CD4-positive, alpha-beta memory T cell (primary cell): Measurements from ENCODE around the gene MCU. TPM values are rescaled to one million over a fixed set of nuclear protein-coding genes. Genes with fewer than 3 reads are reported as not detected.
"Not testable (repeated sequence)": the region's sequence is repeated elsewhere in the genome, so short reads cannot be mapped to it uniquely, and the experiment has no call there.

Source experiments
- CTCF ChIA-PET: fragments of 350-600 bp; sonication (Branson Sonifier 250); formaldehyde crosslinking; loops from one replicate; lab custom pipeline; 2021; ENCODE audit warnings: inconsistent platforms; ENCODE audit not compliant: partially characterized antibody; lab: Charles Lee
- POLR2A ChIA-PET: fragments of 350-600 bp; sonication (Branson Sonifier 250); formaldehyde crosslinking; loops from one replicate; lab custom pipeline; 2021; ENCODE audit not compliant: partially characterized antibody; lab: Charles Lee
- DNase-seq, 5 donors: peaks; one replicate each; pipeline versions ENCODE4 v3.0.0 to v3.0.0-alpha.2; 2020 to 2022; ENCODE audit warnings: mixed read lengths in 1 of 5
- H3K27ac ChIP-seq: one replicate; pipeline ENCODE4 v1.7.0; 2013; ENCODE audit warnings: low read depth, low read length
- H3K27me3 ChIP-seq: 2 replicates; pipeline ENCODE4 v1.7.0; 2013; ENCODE audit warnings: mild to moderate bottlenecking, low read length, moderate library complexity; ENCODE audit not compliant: insufficient read depth
- H3K36me3 ChIP-seq: 2 replicates; pipeline ENCODE4 v1.7.0; 2013; ENCODE audit warnings: mild to moderate bottlenecking, low read length, moderate library complexity; ENCODE audit not compliant: insufficient read depth
- H3K4me1 ChIP-seq: 2 replicates; pipeline ENCODE4 v1.7.0; 2013; ENCODE audit warnings: mild to moderate bottlenecking, low read length, moderate library complexity; ENCODE audit not compliant: insufficient read depth
- H3K4me3 ChIP-seq, 2 donors: one replicate each; pipeline ENCODE4 v1.7.0; 2013; ENCODE audit warnings: low read length in 2 of 2, mild to moderate bottlenecking in 1 of 2
- H3K9me3 ChIP-seq, 2 donors: one replicate each; pipeline ENCODE4 v1.7.0; 2013; ENCODE audit warnings: low read length in 2 of 2, control low read depth in 1 of 2; ENCODE audit not compliant: control insufficient read depth in 1 of 2
- H3K27ac Mint-ChIP-seq, 7 donors: one replicate each; pipeline ENCODE4 v1.8.0; 2020 to 2021; ENCODE audit warnings: mixed read lengths in 7 of 7, mild to moderate bottlenecking in 6 of 7, inconsistent platforms in 3 of 7, moderate library complexity in 3 of 7
- H3K27me3 Mint-ChIP-seq, 2 donors: one replicate each; pipeline ENCODE4 v1.8.0; 2020 to 2021; ENCODE audit warnings: mixed read lengths in 2 of 2
- H3K36me3 Mint-ChIP-seq, 2 donors: one replicate each; pipeline ENCODE4 v1.8.0; 2020 to 2021; ENCODE audit warnings: mixed read lengths in 2 of 2, inconsistent platforms in 1 of 2, mild to moderate bottlenecking in 1 of 2
- H3K4me1 Mint-ChIP-seq, 4 donors: one replicate each; pipeline ENCODE4 v1.8.0; 2020 to 2021; ENCODE audit warnings: mixed read lengths in 4 of 4, mild to moderate bottlenecking in 1 of 4
- H3K4me3 Mint-ChIP-seq, 8 donors: one replicate each; pipeline ENCODE4 v1.8.0; 2020 to 2021; ENCODE audit warnings: mixed read lengths in 8 of 8, mild to moderate bottlenecking in 7 of 8, moderate library complexity in 6 of 8, inconsistent platforms in 3 of 8
- H3K9me3 Mint-ChIP-seq, 8 donors: one replicate each; pipeline ENCODE4 v1.8.0; 2020 to 2021; ENCODE audit warnings: mixed read lengths in 8 of 8, mild to moderate bottlenecking in 5 of 8, inconsistent platforms in 3 of 8, moderate library complexity in 1 of 8
- intact Hi-C: fragments of 100-400 bp; cut with micrococcal nuclease; formaldehyde crosslinking; loops from one replicate; pipeline ENCODE4 v1.15.1; 2023
- polyA plus RNA-seq, 2 donors: library from polyadenylated mRNA; unstranded; fragments of 300-500 nt; fragmentation: Illumina TruSeq; gene quantifications; one replicate each; pipeline ENCODE4 v1.2.3, GENCODE V29; 2021
- total RNA-seq, 2 experiments: library from RNA; stranded (reverse); gene quantifications; one replicate each; pipeline ENCODE4 v1.2.3, GENCODE V29; 2021

MCU gene
- total and polyA plus RNA-seq, 4 experiments from 2014 or later = 8.8 to 16.4 (median 11.6) TPM

DNA sequence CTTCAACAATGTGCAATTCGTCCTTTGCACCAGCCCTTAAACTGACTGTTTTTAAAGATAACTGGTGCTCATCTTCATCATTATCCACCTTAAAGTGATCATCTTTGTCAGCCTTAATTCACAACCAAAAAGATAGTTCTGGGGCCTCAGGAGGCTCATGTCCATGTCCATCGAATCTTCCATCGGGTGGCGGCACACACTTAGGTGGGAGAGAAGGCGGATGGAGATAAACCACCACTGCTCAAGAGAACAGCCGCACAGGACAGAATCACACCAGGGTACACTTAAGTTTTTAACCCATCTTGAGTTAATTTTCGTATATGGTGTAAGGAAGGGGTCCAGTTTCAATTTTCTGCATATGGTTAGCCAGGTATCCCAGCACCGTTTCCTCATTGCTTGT, 226.4 kb downstream of the MCU start:
- Histone ChIP-seq H3K4me3 (no peak overlapping the region), H3K9me3 (no peaks in the 10 kb centered on the region), H3K27ac (no peak overlapping the region), H3K27me3 (no peaks in the 10 kb centered on the region), H3K36me3 (no peaks in the 10 kb centered on the region), H3K4me1 (no peaks in the 10 kb centered on the region)
- Mint-ChIP-seq H3K4me1 (no peaks in the 10 kb centered on the region), H3K27me3 (peaks cover 8 to 20% of the 10 kb centered on the region in 2 donors), H3K4me3 (no peak overlapping the region), H3K9me3 (peaks cover 3 to 25% (median 19%) of the 10 kb centered on the region in 8 donors), H3K36me3 (peaks cover 6 to 8% of the 10 kb centered on the region in 2 donors), H3K27ac (no peak overlapping the region)
- CTCF ChIA-PET = no interaction called here
- DNase-seq = no peak
- POLR2A ChIA-PET = no interaction called here
- intact Hi-C loops = no loop called here

DNA sequence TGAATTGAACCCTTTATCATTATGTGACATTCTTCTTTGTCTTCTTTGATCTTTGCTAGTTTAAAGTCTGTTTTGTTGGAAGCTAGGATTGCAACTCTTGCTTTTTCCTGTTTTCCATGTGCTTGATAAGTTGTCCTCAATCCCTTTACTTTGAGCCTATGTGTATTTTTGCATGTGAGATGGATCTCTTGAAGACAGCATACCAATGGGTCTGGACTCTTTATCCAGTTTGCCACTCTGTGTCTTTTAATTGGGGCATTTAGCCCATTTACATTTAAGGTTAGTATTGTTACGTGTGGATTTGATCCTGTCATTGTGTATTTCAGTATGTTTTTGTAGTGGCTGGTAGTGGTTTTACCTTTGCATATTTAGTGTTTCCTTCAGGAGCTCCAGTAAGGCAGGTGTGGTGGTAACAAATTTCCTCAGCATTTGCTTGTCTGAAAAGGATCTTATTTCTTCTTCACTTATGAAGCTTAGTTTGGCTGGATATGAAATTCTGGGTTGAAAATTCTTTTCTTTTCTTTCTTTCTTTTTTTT, 229.3 kb downstream of the MCU start:
- H3K36me3 ChIP-seq, H3K9me3 ChIP-seq, H3K4me1 ChIP-seq, H3K4me3 ChIP-seq, H3K27ac Mint-ChIP-seq, CTCF ChIA-PET, H3K4me1 Mint-ChIP-seq, POLR2A ChIA-PET, H3K27me3 ChIP-seq, H3K27ac ChIP-seq, DNase-seq, H3K36me3 Mint-ChIP-seq, intact Hi-C loops, H3K4me3 Mint-ChIP-seq: not testable (repeated sequence)
- Mint-ChIP-seq H3K9me3 (peaks cover 3 to 26% (median 19%) of the 10 kb centered on the region in 8 donors), H3K27me3 (peaks cover 12 to 24% of the 10 kb centered on the region in 2 donors)

GRCh38 chr10:72924351-72924750, 232.4 kb downstream of the MCU start:
- Mint-ChIP-seq H3K27me3 (peaks cover 12 to 27% of the 10 kb centered on the region in 2 donors), H3K4me3 (no peak overlapping the region), H3K4me1 (no peaks in the 10 kb centered on the region), H3K36me3 (peaks cover 6 to 8% of the 10 kb centered on the region in 2 donors), H3K27ac (no peak overlapping the region), H3K9me3 (peaks cover 3 to 26% (median 19%) of the 10 kb centered on the region in 8 donors)
- Histone ChIP-seq H3K27ac (no peak overlapping the region), H3K9me3 (no peaks in the 10 kb centered on the region), H3K27me3 (no peaks in the 10 kb centered on the region), H3K36me3 (no peaks in the 10 kb centered on the region), H3K4me3 (no peak overlapping the region), H3K4me1 (no peaks in the 10 kb centered on the region)
- ChIA-PET POLR2A (no interaction called here), CTCF (no interaction called here)
- intact Hi-C loops = no loop called here
- no peak for DNase-seq

DNA sequence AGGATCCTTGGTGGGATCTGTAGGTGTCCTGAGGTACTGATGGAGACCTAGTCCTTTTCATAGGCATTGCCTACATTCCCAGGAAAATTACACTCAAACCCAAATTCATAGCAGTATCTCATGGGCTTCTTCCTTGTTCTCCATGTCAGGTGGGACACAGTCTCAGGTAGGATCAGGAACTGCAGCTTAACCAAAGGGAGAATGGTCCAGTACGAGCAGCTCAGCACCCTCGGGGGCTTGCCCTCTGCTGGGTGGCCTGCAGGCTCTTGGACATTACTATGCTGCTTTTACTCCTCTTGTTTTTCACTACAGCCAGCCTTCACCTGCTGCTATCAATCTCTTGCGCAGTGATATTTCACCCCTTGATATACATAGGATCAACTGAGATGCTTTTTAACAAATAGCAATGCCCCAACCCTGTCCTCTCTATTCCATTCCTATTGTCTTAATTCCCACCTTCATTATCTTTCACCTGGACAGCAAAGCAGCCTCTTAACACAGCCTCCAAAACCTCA, 234.1 kb downstream of the MCU start:
- Mint-ChIP-seq H3K27ac (no peak overlapping the region), H3K4me3 (no peak overlapping the region), H3K36me3 (peaks cover 5 to 6% of the 10 kb centered on the region in 2 donors), H3K27me3 (peaks cover 9 to 19% of the 10 kb centered on the region in 2 donors), H3K4me1 (no peaks in the 10 kb centered on the region), H3K9me3 (peaks cover 3 to 17% (median 11%) of the 10 kb centered on the region in 8 donors)
- CTCF ChIA-PET = no interaction called here
- no peaks in the 10 kb centered on the region for H3K36me3 ChIP-seq
- no peak overlapping the region for H3K4me3 ChIP-seq
- no peaks in the 10 kb centered on the region for H3K4me1 ChIP-seq
- intact Hi-C loops = no loop called here
- H3K9me3 ChIP-seq = no peaks in the 10 kb centered on the region
- H3K27ac ChIP-seq = no peak overlapping the region
- POLR2A ChIA-PET = no interaction called here
- no peaks in the 10 kb centered on the region for H3K27me3 ChIP-seq
- no peak for DNase-seq

DNA sequence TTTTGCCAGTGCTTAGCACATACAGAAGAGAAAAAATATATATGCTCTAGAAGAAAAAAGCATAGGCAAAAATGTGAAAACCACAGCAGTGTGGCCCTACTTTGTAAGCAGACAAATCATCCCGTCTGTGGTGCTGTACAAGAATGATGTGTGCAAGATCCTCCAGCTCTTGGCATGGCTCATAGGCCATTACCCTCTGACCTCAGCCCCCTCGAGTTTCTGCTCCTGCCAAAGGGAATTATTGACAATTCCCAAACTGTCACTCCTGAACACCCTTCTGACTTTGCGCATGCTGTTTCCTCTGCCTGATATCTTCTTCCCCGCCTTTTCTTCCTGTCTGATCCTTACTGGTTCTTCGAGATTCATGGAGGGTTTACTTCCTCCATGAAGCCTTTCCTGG, 235.5 kb downstream of the MCU start:
- Mint-ChIP-seq H3K36me3 (no peaks in the 10 kb centered on the region), H3K27ac (no peak overlapping the region), H3K4me3 (no peak overlapping the region), H3K27me3 (peaks cover 4 to 10% of the 10 kb centered on the region in 2 donors), H3K9me3 (peaks cover under 1 to 5% (median under 1%) of the 10 kb centered on the region in 8 donors), H3K4me1 (no peaks in the 10 kb centered on the region)
- Histone ChIP-seq H3K4me3 (no peak overlapping the region), H3K27me3 (no peaks in the 10 kb centered on the region), H3K9me3 (no peaks in the 10 kb centered on the region), H3K36me3 (no peaks in the 10 kb centered on the region), H3K4me1 (no peaks in the 10 kb centered on the region), H3K27ac (no peak overlapping the region)
- ChIA-PET CTCF (interaction anchor here (1.0 kb wide), 1 partner anchor 14 kb away, joined by 4 read pairs; no protein-coding TSS in a partner anchor), POLR2A (no interaction called here)
- intact Hi-C loops = no loop called here
- DNase-seq = no peak

GRCh38 chr10:72928798-72929197, 236.9 kb downstream of the MCU start:
- no peaks in the 10 kb centered on the region for H3K36me3 ChIP-seq
- intact Hi-C loops = no loop called here
- no peaks in the 10 kb centered on the region for H3K4me1 Mint-ChIP-seq

GRCh38 chr10:72930276-72930675, 238.3 kb downstream of the MCU start:
- Mint-ChIP-seq H3K9me3 (no peaks in the 10 kb centered on the region), H3K4me1 (no peaks in the 10 kb centered on the region), H3K27me3 (peaks cover 1 to 4% of the 10 kb centered on the region in 2 donors), H3K36me3 (no peaks in the 10 kb centered on the region), H3K27ac (no peak overlapping the region), H3K4me3 (no peak overlapping the region)
- intact Hi-C loops = no loop called here
- Histone ChIP-seq H3K4me3 (no peak overlapping the region), H3K27ac (no peak overlapping the region), H3K9me3 (no peaks in the 10 kb centered on the region), H3K27me3 (no peaks in the 10 kb centered on the region), H3K4me1 (no peaks in the 10 kb centered on the region), H3K36me3 (no peaks in the 10 kb centered on the region)
- ChIA-PET CTCF (no interaction called here), POLR2A (no interaction called here)
- no peak for DNase-seq

More at GRCh38 chr10:72928798-72929197, 236.9 kb downstream of the MCU start:
- DNase-seq = no peak
- no peaks in the 10 kb centered on the region for H3K4me1 ChIP-seq
- no peaks in the 10 kb centered on the region for H3K27me3 ChIP-seq
- Mint-ChIP-seq H3K27ac (no peak overlapping the region), H3K9me3 (peaks cover 0 to 3% (median 0%) of the 10 kb centered on the region in 8 donors), H3K27me3 (peaks cover 4 to 7% of the 10 kb centered on the region in 2 donors), H3K36me3 (no peaks in the 10 kb centered on the region), H3K4me3 (no peak overlapping the region)
- ChIA-PET CTCF (no interaction called here), POLR2A (no interaction called here)
- no peak overlapping the region for H3K4me3 ChIP-seq
- no peak overlapping the region for H3K27ac ChIP-seq
- H3K9me3 ChIP-seq = no peaks in the 10 kb centered on the region
